Medulla oblongata (tissue), 1 donor: ENCODE results near the gene SLC25A1.

ENCODE experiments used
- DNase-seq: peaks from one replicate; pipeline ENCODE4 v3.0.0-alpha.2; 2015; ENCODE audit errors: extremely low spot score

Gene SLC25A1

DNA sequence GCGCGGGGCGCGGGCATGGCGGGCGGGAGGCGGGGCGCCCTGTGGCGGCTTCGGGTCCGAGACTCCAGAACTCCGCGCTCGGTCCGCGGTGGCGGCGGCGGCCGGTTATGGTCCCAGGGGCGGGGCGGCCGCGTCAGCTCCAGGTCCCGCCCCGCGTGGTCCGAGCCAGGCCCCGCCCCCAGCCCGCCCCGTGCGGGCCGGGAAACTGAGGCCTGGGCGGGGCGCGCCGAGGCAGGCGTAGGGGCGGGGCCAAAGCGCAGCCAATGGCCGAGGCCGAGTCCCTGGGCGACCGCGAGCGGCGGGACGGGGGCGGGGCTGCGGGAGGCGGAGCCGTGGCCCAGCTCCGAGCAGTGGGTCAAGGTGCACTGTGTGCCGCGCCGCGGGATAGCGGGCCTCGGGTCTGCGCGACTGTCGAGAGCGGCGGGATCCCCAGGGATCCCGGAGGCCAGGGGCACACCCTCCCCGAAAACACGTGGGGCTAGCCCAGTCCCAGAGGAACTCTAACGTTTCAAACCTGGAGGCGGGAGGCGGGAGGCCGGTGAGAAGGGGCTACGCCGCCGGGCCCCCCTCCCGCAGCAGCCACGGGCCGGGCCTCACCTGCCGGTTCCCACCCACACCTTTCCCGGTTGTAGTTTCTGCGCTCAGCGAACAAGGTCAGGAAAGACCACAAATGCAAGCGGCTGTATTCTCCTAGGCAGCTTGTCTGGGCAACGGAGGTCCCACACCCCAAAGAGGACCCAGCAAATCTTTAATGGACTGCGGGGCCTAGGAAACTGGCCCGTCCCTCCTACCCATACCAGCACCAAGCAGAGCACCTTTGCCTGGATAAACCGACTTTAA, at the start of gene SLC25A1:
TSS of gene SLC25A1 (minus strand) at position 80 of the 840 bp plus-strand sequence. CDS start at position 17, 63 bp downstream.
- DNase-seq: peak; percentile 94

DNA sequence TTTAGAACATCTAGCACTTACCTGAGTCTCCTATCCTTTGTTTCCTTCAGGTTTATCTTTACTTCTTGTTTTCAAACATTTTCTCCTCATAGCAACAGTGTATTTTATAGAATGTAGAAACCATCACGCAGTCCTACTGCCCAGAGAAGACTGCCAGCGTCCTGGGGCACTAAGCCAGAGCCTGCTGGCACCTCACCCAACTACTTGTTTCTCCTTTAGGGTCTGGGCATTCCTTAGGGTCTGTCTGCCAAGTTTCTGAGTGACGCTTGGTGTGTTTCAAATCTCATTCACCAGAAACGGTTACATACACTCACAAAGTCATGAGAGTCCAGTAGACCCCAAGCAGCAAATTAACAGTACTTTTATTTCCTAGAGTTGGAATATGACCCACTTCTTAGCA, 49.6 kb upstream of the SLC25A1 start:
- peak; percentile 57 for DNase-seq

DNA sequence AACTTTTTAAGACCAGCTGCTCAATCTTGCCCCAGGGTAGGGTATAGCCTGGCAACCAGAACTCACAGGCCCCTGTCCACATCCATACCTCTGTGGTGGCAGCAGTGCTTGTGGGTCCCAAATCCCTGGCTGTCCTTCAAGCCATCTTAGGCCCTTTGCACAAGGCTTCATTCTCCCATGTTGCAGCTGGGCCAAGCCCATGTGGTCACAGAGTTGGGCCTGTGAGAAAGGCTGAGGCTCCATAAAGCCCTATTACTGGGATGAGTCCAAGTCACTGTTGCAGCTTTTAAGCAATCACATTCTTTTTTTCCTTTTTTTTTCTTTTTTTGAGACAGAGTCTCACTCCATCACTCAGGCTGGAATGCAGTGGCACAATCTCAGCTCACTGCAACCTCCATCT, 47.9 kb upstream of the SLC25A1 start:
- no peak for DNase-seq

- no peak for DNase-seq
These were observed 47.0 kb upstream of the SLC25A1 start for GRCh38 chr22:19225560-19225959.

DNA sequence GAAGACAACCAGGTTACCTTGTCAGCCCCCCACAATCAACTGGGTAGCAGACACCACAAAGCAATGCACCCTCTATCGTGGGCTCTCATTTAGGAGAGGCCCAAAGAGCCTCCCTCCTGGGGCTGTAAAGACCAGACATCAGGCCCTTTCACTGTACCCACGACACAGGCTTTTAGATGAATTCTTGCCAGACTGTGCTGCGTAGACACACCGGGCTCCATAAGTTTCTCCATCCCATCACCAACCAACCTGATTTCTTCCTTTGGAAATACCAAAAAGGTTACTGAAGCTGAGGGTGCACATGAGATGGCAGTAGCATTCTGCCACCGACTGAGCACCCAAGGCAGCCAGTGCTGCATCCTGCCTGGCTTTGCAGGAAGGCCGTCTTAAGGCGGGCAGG, 46.4 kb upstream of the SLC25A1 start:
- DNase-seq: no peak

DNA sequence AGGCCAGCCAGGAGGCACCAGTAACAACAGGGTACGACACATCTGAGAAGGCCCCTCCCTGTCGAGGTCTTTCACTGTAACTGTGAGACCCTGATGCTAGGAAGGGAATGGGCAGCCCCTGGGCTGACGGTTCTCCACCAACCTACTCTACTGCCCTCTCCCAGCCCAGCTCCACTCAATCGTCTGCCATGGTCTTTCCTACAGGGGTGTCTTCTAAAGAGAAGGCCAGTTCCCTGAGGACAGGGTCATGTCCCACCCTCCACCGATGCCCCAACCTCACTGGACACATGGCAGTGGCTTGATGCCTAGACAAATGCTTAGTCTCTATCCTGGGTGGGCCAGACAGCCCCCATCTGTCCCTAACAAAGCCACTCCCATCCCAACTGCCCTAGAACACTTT, 46.0 kb upstream of the SLC25A1 start:
- no peak for DNase-seq

DNA sequence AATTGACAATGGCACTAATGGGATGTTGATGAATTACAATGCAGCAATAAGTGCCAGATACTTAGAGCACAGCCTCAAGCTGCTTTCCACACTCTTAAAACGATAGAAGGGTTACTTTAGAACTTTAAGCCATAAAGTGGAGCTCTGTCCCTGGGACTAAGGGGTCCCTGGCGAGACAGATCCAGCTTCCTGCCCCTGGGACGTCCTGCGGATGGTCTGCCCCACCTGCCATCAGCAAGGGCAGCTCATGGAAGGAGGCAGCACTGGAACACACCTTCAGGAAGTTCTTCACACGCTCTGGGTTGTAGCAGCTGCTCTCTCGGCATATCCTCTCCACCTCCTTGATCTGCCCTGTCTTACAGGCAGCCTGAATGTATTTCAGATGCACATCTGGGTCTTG, 45.1 kb upstream of the SLC25A1 start:
- DNase-seq: no peak

GRCh38 chr22:19223110-19223509, 44.6 kb upstream of the SLC25A1 start:
- DNase-seq: no peak

GRCh38 chr22:19222242-19223005, 43.9 kb upstream of the SLC25A1 start:
- DNase-seq: no peak

- DNase-seq: no peak
These were observed 42.3 kb upstream of the SLC25A1 start for GRCh38 chr22:19220867-19221266.

- no peak for DNase-seq
These were observed 40.2 kb upstream of the SLC25A1 start for GRCh38 chr22:19218541-19219233.

DNA sequence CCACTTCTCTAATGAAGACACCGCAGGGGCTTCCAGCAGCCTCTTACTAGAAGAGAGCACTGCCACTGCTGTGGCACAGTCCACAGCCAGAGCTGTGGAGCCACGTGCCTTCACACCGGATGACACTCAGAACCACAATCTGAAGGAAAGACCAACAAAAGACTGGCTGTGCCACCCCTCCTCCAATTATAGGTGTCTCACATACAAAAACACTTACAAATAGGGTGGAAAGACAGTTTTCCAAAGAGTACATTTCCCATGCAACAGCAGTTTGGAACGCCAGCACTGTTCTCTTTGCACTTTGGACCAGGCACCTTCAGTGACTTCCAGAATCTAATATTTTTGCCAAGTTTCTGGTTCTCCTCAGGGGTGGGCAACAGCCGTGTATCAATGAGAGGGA, 38.0 kb upstream of the SLC25A1 start:
- no peak for DNase-seq

GRCh38 chr22:19215360-19215759, 36.8 kb upstream of the SLC25A1 start:
- DNase-seq: no peak

DNA sequence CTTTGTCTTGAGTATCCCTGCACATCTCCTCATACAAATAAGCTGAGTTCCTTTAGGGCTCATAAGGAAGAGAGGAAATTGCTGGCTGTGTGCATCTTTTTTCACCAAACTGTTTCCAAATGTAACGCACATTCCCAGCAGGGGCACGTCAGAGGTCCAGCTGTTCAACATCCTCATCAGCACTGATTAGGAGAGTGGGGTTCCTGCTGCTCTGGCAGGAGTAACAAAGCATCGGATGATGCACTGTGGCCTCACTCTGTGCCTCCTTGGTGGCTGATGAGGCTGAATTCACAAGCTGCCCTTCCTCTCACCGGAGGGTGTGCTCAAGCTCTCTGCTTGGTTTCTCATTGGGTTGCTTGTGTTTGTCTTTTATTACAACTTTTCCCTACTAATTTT, 35.5 kb upstream of the SLC25A1 start:
- DNase-seq: no peak

DNA sequence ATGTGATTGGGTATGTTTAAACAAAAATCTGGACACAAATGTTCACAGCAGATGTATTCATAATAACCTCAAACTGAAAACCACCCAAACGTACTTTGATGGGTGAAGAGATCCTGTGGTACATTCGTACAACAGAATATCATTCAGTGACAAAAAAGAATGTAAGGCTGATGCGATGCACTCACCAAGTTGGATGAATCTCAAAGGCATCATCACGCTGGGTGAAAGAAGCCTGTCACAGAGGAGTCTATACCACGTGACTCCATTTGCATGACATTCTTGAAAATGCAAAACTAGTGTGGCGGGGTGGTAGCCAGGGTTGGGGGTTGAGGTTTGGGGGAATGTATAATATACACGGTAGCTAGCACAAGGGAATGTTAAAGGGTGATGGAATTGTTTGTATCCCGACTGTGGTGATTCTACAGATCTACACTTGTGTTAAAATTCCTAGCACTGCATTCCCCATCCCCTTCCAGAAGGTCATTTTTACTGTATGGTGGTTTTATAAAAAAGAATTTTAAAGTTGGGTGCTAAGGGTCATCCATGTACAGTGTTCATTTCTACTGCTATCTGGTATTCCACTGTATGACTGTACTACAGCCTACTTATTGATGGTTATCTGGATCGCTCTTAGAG, 35.0 kb upstream of the SLC25A1 start:
- peak; percentile 58 for DNase-seq

- DNase-seq: peak; percentile 4
These were observed 34.5 kb upstream of the SLC25A1 start for GRCh38 chr22:19213001-19213400.

DNA sequence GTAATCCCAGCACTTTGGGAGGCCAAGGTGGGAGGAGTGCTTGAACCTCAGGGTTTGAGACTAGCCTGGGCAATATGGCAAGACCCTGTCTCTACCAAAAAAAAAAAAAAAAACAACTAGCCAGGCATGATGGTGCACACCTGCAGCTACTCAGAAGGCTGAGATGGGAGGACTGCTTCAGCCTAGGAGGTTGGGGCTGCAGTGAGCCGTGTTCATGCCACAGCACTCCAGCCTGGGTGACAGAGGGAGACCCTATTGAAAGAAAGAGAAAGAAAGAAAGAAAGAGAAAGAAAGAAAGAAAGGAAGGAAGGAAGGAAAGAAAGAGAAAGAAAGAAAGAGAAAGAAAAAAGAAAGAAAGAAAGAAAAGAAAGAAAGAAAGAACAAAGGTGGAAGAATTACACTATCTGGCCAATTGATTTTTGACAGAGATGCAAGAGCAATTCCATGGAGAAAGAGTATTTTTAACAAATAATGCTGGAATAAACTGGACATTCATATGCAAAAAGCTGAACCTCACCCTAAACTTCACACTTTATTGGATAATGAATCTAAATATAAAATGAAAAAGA, 33.9 kb upstream of the SLC25A1 start:
- no peak for DNase-seq

DNA sequence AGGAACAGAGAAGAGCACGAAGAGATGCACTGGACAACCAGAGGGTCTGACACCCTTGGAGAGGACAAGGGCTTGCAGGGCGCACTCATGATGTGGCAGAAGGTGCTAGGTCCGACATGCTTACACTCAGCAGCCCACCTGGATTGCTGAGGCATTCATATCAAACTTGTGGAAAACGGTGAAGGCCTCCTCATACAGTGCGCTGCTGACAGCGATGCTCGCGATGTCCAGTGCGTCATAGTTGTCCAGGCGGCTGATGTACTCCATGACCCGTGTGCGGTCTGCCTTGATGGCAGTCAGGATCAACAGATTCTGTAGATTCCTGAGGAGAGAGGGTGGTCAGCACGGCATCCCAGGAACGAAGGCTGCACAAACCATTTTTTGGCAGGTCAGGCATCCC, 31.7 kb upstream of the SLC25A1 start:
- no peak for DNase-seq

DNA sequence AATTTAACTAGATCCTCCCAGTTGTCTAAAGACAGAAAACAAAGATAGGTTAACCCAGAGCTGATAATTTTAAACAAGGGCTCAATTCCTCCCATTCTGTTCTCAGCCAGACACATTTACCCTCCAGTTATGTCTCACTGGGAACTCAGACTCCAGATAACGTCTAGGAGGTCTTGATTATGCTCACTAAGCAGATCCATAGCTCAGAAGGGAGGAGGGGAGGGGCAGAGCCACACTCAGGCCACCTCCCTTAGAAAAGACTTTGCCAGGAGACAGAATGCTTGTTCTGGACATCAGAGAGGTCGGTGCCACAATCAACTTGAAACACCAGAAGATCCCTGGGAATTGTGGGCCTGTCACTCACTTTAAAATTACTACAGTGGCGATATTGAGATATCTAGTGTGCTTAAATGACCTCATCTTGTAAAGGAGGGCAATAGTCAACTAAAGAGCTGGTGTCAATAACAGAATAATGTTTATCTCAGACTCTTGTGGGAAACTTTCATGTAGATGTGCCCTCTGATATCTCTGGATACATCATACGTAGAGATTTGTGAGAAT, 29.8 kb upstream of the SLC25A1 start:
- no peak for DNase-seq

- DNase-seq: no peak
These were observed 29.3 kb upstream of the SLC25A1 start for GRCh38 chr22:19207884-19208283.

DNA sequence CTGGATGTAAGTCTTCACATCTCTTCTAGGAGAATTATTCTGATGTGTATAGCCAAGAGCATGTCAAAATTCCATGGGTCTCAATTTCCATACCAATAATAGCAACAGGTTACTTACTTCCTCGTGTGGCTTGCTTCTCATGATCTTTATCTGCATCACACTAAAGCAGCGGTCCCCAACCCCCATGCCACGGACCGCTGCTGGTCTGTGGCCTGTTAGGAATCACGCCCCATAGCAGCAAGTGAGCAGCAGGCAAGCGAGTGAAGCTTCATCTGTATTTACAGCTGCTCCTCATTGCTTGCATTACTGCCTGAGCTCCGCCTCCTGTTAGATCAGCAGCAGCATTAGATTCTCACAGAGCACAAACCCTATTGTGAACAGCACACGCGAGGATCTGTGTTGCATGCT, 28.9 kb upstream of the SLC25A1 start:
- no peak for DNase-seq
